Measurements from ENCODE around the gene PGK2. TPM values are rescaled to one million over a fixed set of nuclear protein-coding genes. Genes with fewer than 3 reads are reported as not detected.
A peak's percentile ranks its signal among the peaks of the same experiment; 100 is the strongest.

PGK2 gene
- total and polyA plus RNA-seq, 2 experiments from 2014 or later, result not detected

DNA sequence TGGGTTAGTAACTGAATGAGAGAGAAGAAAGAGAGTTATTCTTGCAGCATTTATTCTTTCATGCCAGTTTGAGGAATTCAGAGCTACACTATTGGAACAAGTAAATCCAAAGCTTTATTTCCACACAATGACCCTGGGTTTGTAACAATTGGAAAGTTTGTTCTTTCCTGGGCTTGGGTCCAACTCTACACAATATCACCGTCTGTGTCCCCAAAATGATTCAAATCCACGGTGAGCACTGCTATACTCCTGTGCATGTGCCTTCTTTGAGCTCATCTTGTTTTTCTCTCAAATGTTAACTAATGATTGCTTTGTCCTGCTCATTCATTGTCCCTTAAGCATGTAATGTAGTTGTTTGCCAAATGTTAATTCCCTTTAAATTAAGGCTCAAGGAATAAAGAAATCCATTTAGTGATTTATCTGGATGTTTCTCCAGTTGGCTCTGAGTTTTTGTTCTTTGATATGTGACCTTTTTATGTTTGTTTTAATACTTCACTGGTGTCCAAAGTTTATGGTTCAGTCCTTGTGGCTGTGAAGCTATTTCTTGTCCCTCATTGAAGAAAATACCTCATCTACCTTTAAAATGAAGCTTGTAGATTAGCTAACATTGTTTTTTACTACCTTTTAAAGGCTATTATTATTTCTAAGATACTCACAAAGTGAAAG, 22.4 kb downstream of the PGK2 start:
- Histone ChIP-seq H3K79me2 (no peaks in the 10 kb centered on the region), H3K36me3 (replicated peaks; ENCODE audit: insufficient read depth, low read depth) (no peaks in the 10 kb centered on the region), H3K9me2 (replicated peaks; ENCODE audit: insufficient read depth) (no peaks in the 10 kb centered on the region), H3K4me1 (ENCODE audit: insufficient read depth) (no peaks in the 10 kb centered on the region), H2AFZ (no peak overlapping the region), H3K27me3 (no peaks in the 10 kb centered on the region), H3K4me2 (peak overlapping the region; percentile 23), H3K4me3 (no peak overlapping the region), H3K27ac (no peak overlapping the region), H4K20me1 (ENCODE audit: insufficient read depth, poor library complexity, severe bottlenecking) (no peaks in the 10 kb centered on the region), H3K9me3 (ENCODE audit: low read depth) (no peaks in the 10 kb centered on the region)
- TF ChIP-seq, protein P1, sequence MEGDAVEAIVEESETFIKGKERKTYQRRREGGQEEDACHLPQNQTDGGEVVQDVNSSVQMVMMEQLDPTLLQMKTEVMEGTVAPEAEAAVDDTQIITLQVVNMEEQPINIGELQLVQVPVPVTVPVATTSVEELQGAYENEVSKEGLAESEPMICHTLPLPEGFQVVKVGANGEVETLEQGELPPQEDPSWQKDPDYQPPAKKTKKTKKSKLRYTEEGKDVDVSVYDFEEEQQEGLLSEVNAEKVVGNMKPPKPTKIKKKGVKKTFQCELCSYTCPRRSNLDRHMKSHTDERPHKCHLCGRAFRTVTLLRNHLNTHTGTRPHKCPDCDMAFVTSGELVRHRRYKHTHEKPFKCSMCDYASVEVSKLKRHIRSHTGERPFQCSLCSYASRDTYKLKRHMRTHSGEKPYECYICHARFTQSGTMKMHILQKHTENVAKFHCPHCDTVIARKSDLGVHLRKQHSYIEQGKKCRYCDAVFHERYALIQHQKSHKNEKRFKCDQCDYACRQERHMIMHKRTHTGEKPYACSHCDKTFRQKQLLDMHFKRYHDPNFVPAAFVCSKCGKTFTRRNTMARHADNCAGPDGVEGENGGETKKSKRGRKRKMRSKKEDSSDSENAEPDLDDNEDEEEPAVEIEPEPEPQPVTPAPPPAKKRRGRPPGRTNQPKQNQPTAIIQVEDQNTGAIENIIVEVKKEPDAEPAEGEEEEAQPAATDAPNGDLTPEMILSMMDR (IDR thresholded peaks at IDR 0.05; ENCODE audit: poor library complexity), result no peak
- TF ChIP-seq EZH2 (IDR thresholded peaks at IDR 0.05; ENCODE audit: borderline replicate concordance), result no peak
- TF ChIP-seq EZH2phosphoT487 (IDR thresholded peaks at IDR 0.05; ENCODE audit: low read depth, severe bottlenecking, unreplicated experiment), result no peak
- WGBS (ENCODE audit: low lambda C conversion rate, missing lambda C conversion rate), result 60% methylated on average over 2 of the region's 2 CpGs
- no peak for DNase-seq (ENCODE audit: low spot score)

- Histone ChIP-seq H3K27ac (no peak within 1 kb of the TSS), H3K4me2 (no peak within 1 kb of the TSS), H3K27me3 (no peaks in the 10 kb centered on the region), H3K36me3 (replicated peaks; ENCODE audit: insufficient read depth, low read depth) (no peaks in the 10 kb centered on the region), H2AFZ (no peak within 1 kb of the TSS), H3K4me1 (ENCODE audit: insufficient read depth) (no peaks in the 10 kb centered on the region), H3K4me3 (no peak within 1 kb of the TSS), H3K9me3 (ENCODE audit: low read depth) (no peaks in the 10 kb centered on the region), H3K79me2 (no peaks in the 10 kb centered on the region), H3K9me2 (replicated peaks; ENCODE audit: insufficient read depth) (no peaks in the 10 kb centered on the region), H4K20me1 (ENCODE audit: insufficient read depth, poor library complexity, severe bottlenecking) (no peaks in the 10 kb centered on the region)
- TF ChIP-seq, protein P1 (IDR thresholded peaks at IDR 0.05; ENCODE audit: poor library complexity), result no peak
- TF ChIP-seq EZH2 (IDR thresholded peaks at IDR 0.05; ENCODE audit: borderline replicate concordance) (no peak), EZH2phosphoT487 (IDR thresholded peaks at IDR 0.05; ENCODE audit: low read depth, severe bottlenecking, unreplicated experiment) (no peak)
- WGBS (ENCODE audit: low lambda C conversion rate, missing lambda C conversion rate), result 46% methylated on average over 1 of the region's 1 CpG
- DNase-seq (ENCODE audit: low spot score), result no peak
Measured at GRCh38 chr6:49744259-49744658, 42.8 kb downstream of the PGK2 start, which contains the start of gene CRISP3. Gene CRISP3, minus strand, starts transcription at chr6:49744388. Its CDS starts 21 bp downstream, at chr6:49744367.

DNA sequence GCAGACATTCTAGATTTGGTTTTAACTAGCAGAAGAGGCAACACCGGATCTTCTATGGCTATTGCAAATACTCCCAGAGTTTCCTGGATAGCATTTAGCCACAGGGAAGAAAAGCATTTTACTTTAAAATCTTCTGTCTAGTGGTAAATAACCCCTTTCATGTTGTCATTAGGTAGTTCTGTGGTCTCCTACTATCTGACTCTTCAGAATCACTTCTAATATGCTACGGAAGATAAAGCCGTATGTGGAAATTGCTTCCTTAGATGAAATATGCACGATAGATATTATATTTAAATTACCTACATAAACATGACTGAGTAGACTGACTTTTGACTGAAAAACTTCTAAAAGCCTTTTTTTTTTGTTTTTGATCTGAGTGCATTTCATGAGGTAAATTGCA, 43.7 kb downstream of the PGK2 start:
- Histone ChIP-seq H3K9me2 (replicated peaks; ENCODE audit: insufficient read depth) (no peaks in the 10 kb centered on the region), H4K20me1 (ENCODE audit: insufficient read depth, poor library complexity, severe bottlenecking) (no peaks in the 10 kb centered on the region), H3K4me1 (ENCODE audit: insufficient read depth) (no peaks in the 10 kb centered on the region), H3K4me3 (no peak overlapping the region), H3K27me3 (no peaks in the 10 kb centered on the region), H3K4me2 (no peak overlapping the region), H2AFZ (no peak overlapping the region), H3K36me3 (replicated peaks; ENCODE audit: insufficient read depth, low read depth) (no peaks in the 10 kb centered on the region), H3K79me2 (no peaks in the 10 kb centered on the region), H3K9me3 (ENCODE audit: low read depth) (no peaks in the 10 kb centered on the region), H3K27ac (no peak overlapping the region)
- no peak for DNase-seq (ENCODE audit: low spot score)
- 64% methylated on average over 4 of the region's 4 CpGs for WGBS (ENCODE audit: low lambda C conversion rate, missing lambda C conversion rate)
- TF ChIP-seq EZH2 (IDR thresholded peaks at IDR 0.05; ENCODE audit: borderline replicate concordance) (no peak), EZH2phosphoT487 (IDR thresholded peaks at IDR 0.05; ENCODE audit: low read depth, severe bottlenecking, unreplicated experiment) (no peak)
- TF ChIP-seq, protein P1 (IDR thresholded peaks at IDR 0.05; ENCODE audit: poor library complexity), result no peak
